Measurements from ENCODE around the gene PRSS3.
"Not testable (repeated sequence)": the region's sequence is repeated elsewhere in the genome, so short reads cannot be mapped to it uniquely, and the experiment has no call there.

The PRSS3 gene

GRCh38 chr9:33840381-33840780 lies 45.0 kb downstream of the PRSS3 start:
- H2AFZ ChIP-seq (ENCODE audit: low read depth, low read length) = no peak overlapping the region
- H4K91ac ChIP-seq (ENCODE audit: low read length) = no peak overlapping the region
- WGBS = 99% methylated on average over 2 of the region's 2 CpGs
- H4K8ac ChIP-seq (ENCODE audit: low read length) = no peak overlapping the region
- no peak overlapping the region for H2BK120ac ChIP-seq (ENCODE audit: low read depth, low read length)
- no peak overlapping the region for H2BK12ac ChIP-seq (ENCODE audit: low read length in 2 of 2)
- no peak overlapping the region for H3K4me3 ChIP-seq (ENCODE audit: insufficient read depth in 1 of 2, low read depth in 1 of 2, low read length in 2 of 2)
- no peak overlapping the region for H3K14ac ChIP-seq (ENCODE audit: low read length in 2 of 2)
- H3K4ac ChIP-seq (ENCODE audit: low read depth in 1 of 2, low read length in 2 of 2) = no peak overlapping the region
- H2BK5ac ChIP-seq (ENCODE audit: low read depth, low read length, poor library complexity, severe bottlenecking) = no peak overlapping the region
- H3K23ac ChIP-seq (ENCODE audit: low read length in 2 of 2) = no peak overlapping the region
- H3K9me3 ChIP-seq (ENCODE audit: control insufficient read depth, low read length) = no peaks in the 10 kb centered on the region
- no peak overlapping the region for H2BK15ac ChIP-seq (ENCODE audit: low read depth, poor library complexity, severe bottlenecking)
- no peak overlapping the region for H3K18ac ChIP-seq (ENCODE audit: low read depth in 1 of 2, low read length in 2 of 2)
- no peaks in the 10 kb centered on the region for H3K79me1 ChIP-seq (replicated peaks; ENCODE audit: low read length, poor library complexity, severe bottlenecking)
- H3K36me3 ChIP-seq (ENCODE audit: control insufficient read depth in 1 of 2, insufficient read depth in 2 of 2, low read depth in 1 of 2, low read length in 2 of 2) = peaks cover 0 to 3% of the 10 kb centered on the region in 2 experiments
- no peak overlapping the region for H3K27ac ChIP-seq (ENCODE audit: low read length, poor library complexity, severe bottlenecking)
- peak overlapping the region; percentile 8 for H3K9ac ChIP-seq (ENCODE audit: low read length)
- H2AK5ac ChIP-seq (ENCODE audit: low read length, severe bottlenecking) = no peak overlapping the region
- DNase-seq = no peak
- no peaks in the 10 kb centered on the region for H3K27me3 ChIP-seq (ENCODE audit: control insufficient read depth in 1 of 2, insufficient read depth in 1 of 2, low read length in 2 of 2)
- H3K4me2 ChIP-seq (ENCODE audit: low read length, poor library complexity, severe bottlenecking) = no peak overlapping the region
- peaks cover 5% of the 10 kb centered on the region for H3K4me1 ChIP-seq (ENCODE audit: control insufficient read depth, insufficient read depth, low read depth, low read length)

GRCh38 chr9:33843312-33843961 lies 48.1 kb downstream of the PRSS3 start:
- no peak overlapping the region for H2BK120ac ChIP-seq (ENCODE audit: low read depth, low read length)
- no peaks in the 10 kb centered on the region for H3K27me3 ChIP-seq (ENCODE audit: control insufficient read depth in 1 of 2, insufficient read depth in 1 of 2, low read length in 2 of 2)
- H3K4me2 ChIP-seq (ENCODE audit: low read length, poor library complexity, severe bottlenecking) = no peak overlapping the region
- no peaks in the 10 kb centered on the region for H3K9me3 ChIP-seq (ENCODE audit: control insufficient read depth, low read length)
- no peak overlapping the region for H2BK5ac ChIP-seq (ENCODE audit: low read depth, low read length, poor library complexity, severe bottlenecking)
- no peak overlapping the region for H3K27ac ChIP-seq (ENCODE audit: low read length, poor library complexity, severe bottlenecking)
- no peak overlapping the region for H2AK5ac ChIP-seq (ENCODE audit: low read length, severe bottlenecking)
- 98% methylated on average over 3 of the region's 5 CpGs for WGBS
- H3K9ac ChIP-seq (ENCODE audit: low read length) = no peak overlapping the region
- no peak overlapping the region for H2AFZ ChIP-seq (ENCODE audit: low read depth, low read length)
- no peak for DNase-seq
- H3K23ac ChIP-seq (ENCODE audit: low read length in 2 of 2) = no peak overlapping the region
- peaks cover 6% of the 10 kb centered on the region for H3K4me1 ChIP-seq (ENCODE audit: control insufficient read depth, insufficient read depth, low read depth, low read length)
- H3K4me3 ChIP-seq (ENCODE audit: insufficient read depth in 1 of 2, low read depth in 1 of 2, low read length in 2 of 2) = no peak overlapping the region
- H2BK15ac ChIP-seq (ENCODE audit: low read depth, poor library complexity, severe bottlenecking) = no peak overlapping the region
- no peaks in the 10 kb centered on the region for H3K79me1 ChIP-seq (replicated peaks; ENCODE audit: low read length, poor library complexity, severe bottlenecking)
- no peak overlapping the region for H3K4ac ChIP-seq (ENCODE audit: low read depth in 1 of 2, low read length in 2 of 2)
- H4K8ac ChIP-seq (ENCODE audit: low read length) = no peak overlapping the region
- H3K36me3 ChIP-seq (ENCODE audit: control insufficient read depth in 1 of 2, insufficient read depth in 2 of 2, low read depth in 1 of 2, low read length in 2 of 2) = peaks cover 0 to 3% of the 10 kb centered on the region in 2 experiments
- H3K18ac ChIP-seq (ENCODE audit: low read depth in 1 of 2, low read length in 2 of 2) = peak overlapping the region in 1 of 2 experiments; percentile 2
- H2BK12ac ChIP-seq (ENCODE audit: low read length in 2 of 2) = no peak overlapping the region
- no peak overlapping the region for H4K91ac ChIP-seq (ENCODE audit: low read length)
- H3K14ac ChIP-seq (ENCODE audit: low read length in 2 of 2) = no peak overlapping the region

- no peak overlapping the region for H3K4me3 ChIP-seq (ENCODE audit: insufficient read depth in 1 of 2, low read depth in 1 of 2, low read length in 2 of 2)
- H3K36me3 ChIP-seq (ENCODE audit: control insufficient read depth in 1 of 2, insufficient read depth in 2 of 2, low read depth in 1 of 2, low read length in 2 of 2) = no peaks in the 10 kb centered on the region
- no peak overlapping the region for H4K91ac ChIP-seq (ENCODE audit: low read length)
- H4K8ac ChIP-seq (ENCODE audit: low read length) = no peak overlapping the region
- no peak overlapping the region for H2AFZ ChIP-seq (ENCODE audit: low read depth, low read length)
- DNase-seq = no peak
- no peak overlapping the region for H2BK5ac ChIP-seq (ENCODE audit: low read depth, low read length, poor library complexity, severe bottlenecking)
- H2BK120ac ChIP-seq (ENCODE audit: low read depth, low read length) = no peak overlapping the region
- no peak overlapping the region for H2BK15ac ChIP-seq (ENCODE audit: low read depth, poor library complexity, severe bottlenecking)
- H3K9ac ChIP-seq (ENCODE audit: low read length) = no peak overlapping the region
- peaks cover 7% of the 10 kb centered on the region for H3K4me1 ChIP-seq (ENCODE audit: control insufficient read depth, insufficient read depth, low read depth, low read length)
- H3K27me3 ChIP-seq (ENCODE audit: control insufficient read depth in 1 of 2, insufficient read depth in 1 of 2, low read length in 2 of 2) = no peaks in the 10 kb centered on the region
- H3K9me3 ChIP-seq (ENCODE audit: control insufficient read depth, low read length) = no peaks in the 10 kb centered on the region
- no peak overlapping the region for H3K14ac ChIP-seq (ENCODE audit: low read length in 2 of 2)
- no peak overlapping the region for H3K23ac ChIP-seq (ENCODE audit: low read length in 2 of 2)
- H3K79me1 ChIP-seq (replicated peaks; ENCODE audit: low read length, poor library complexity, severe bottlenecking) = no peaks in the 10 kb centered on the region
- H3K27ac ChIP-seq (ENCODE audit: low read length, poor library complexity, severe bottlenecking) = no peak overlapping the region
- no peak overlapping the region for H2BK12ac ChIP-seq (ENCODE audit: low read length in 2 of 2)
- H2AK5ac ChIP-seq (ENCODE audit: low read length, severe bottlenecking) = no peak overlapping the region
- no CpG with 5 or more reads among the region's 4 CpGs for WGBS
- no peak overlapping the region for H3K4me2 ChIP-seq (ENCODE audit: low read length, poor library complexity, severe bottlenecking)
- H3K4ac ChIP-seq (ENCODE audit: low read depth in 1 of 2, low read length in 2 of 2) = no peak overlapping the region
- no peak overlapping the region for H3K18ac ChIP-seq (ENCODE audit: low read depth in 1 of 2, low read length in 2 of 2)
These were observed 50.9 kb downstream of the PRSS3 start for GRCh38 chr9:33846231-33846630.

GRCh38 chr9:33847894-33848205 lies 52.5 kb downstream of the PRSS3 start:
- not testable (repeated sequence) for DNase-seq
- 93% methylated on average over 2 of the region's 3 CpGs for WGBS

More at GRCh38 chr9:33847894-33848205, 52.5 kb downstream of the PRSS3 start:
- not testable (repeated sequence) for H3K14ac ChIP-seq (ENCODE audit: low read length in 2 of 2); H4K91ac ChIP-seq (ENCODE audit: low read length); H2AK5ac ChIP-seq (ENCODE audit: low read length, severe bottlenecking); H3K9me3 ChIP-seq (ENCODE audit: control insufficient read depth, low read length); H3K4me3 ChIP-seq (ENCODE audit: insufficient read depth in 1 of 2, low read depth in 1 of 2, low read length in 2 of 2); H3K27ac ChIP-seq (ENCODE audit: low read length, poor library complexity, severe bottlenecking); H2BK120ac ChIP-seq (ENCODE audit: low read depth, low read length); H3K23ac ChIP-seq (ENCODE audit: low read length in 2 of 2); H4K8ac ChIP-seq (ENCODE audit: low read length); H2BK12ac ChIP-seq (ENCODE audit: low read length in 2 of 2); H2BK15ac ChIP-seq (ENCODE audit: low read depth, poor library complexity, severe bottlenecking); H3K79me1 ChIP-seq (replicated peaks; ENCODE audit: low read length, poor library complexity, severe bottlenecking); H3K36me3 ChIP-seq (ENCODE audit: control insufficient read depth in 1 of 2, insufficient read depth in 2 of 2, low read depth in 1 of 2, low read length in 2 of 2); H2AFZ ChIP-seq (ENCODE audit: low read depth, low read length); H3K9ac ChIP-seq (ENCODE audit: low read length); H3K4ac ChIP-seq (ENCODE audit: low read depth in 1 of 2, low read length in 2 of 2); H3K18ac ChIP-seq (ENCODE audit: low read depth in 1 of 2, low read length in 2 of 2); H2BK5ac ChIP-seq (ENCODE audit: low read depth, low read length, poor library complexity, severe bottlenecking); H3K27me3 ChIP-seq (ENCODE audit: control insufficient read depth in 1 of 2, insufficient read depth in 1 of 2, low read length in 2 of 2); H3K4me2 ChIP-seq (ENCODE audit: low read length, poor library complexity, severe bottlenecking)
- peaks cover 10% of the 10 kb centered on the region for H3K4me1 ChIP-seq (ENCODE audit: control insufficient read depth, insufficient read depth, low read depth, low read length)
